Prostate gland (tissue), 2 donors: ENCODE data around the gene SRP14.
"Not testable (repeated sequence)": the region's sequence is repeated elsewhere in the genome, so short reads cannot be mapped to it uniquely, and the experiment has no call there.

Experiments
- CTCF ChIP-seq, 4 experiments: fragments of 200-600 bp in 2 of 4; fragments of 450-650 bp in 2 of 4; sonication (generic) in 2 of 4; IDR thresholded peaks; 1 replicate in 3 of 4; 2 replicates in 1 of 4; pipeline ENCODE4 v1.5.1; 2016 to 2019; ENCODE audit warnings: antibody characterized with exemption in 4 of 4, mild to moderate bottlenecking in 2 of 4, moderate library complexity in 2 of 4
- POLR2A ChIP-seq: fragments of 450-650 bp; IDR thresholded peaks from one replicate; pipeline ENCODE4 v1.6.1; 2016; ENCODE audit warnings: antibody characterized with exemption, mild to moderate bottlenecking
- POLR2AphosphoS5 ChIP-seq: sonication (generic); formaldehyde crosslinking; IDR thresholded peaks from one replicate; pipeline ENCODE4 v1.6.1; 2017; ENCODE audit warnings: antibody characterized with exemption

- not testable (repeated sequence) for TF ChIP-seq CTCF (IDR thresholded peaks at IDR 0.05); POLR2A; POLR2AphosphoS5
Measured at GRCh38 chr15:40073716-40074490, 34.9 kb upstream of the SRP14 start.
